Panc1 (cell line): ENCODE results near the gene ABTB2.

ENCODE experiments used
- CTCF ChIP-seq: fragments of 450-650 bp; IDR thresholded peaks from 2 replicates; pipeline ENCODE4 v1.5.1; 2017; ENCODE audit warnings: mild to moderate bottlenecking
- POLR2AphosphoS5 ChIP-seq: IDR thresholded peaks from 2 replicates; pipeline ENCODE4 v1.6.1; 2012; ENCODE audit warnings: mild to moderate bottlenecking, low read depth, low read length, moderate library complexity
- REST ChIP-seq, 2 experiments: IDR thresholded peaks; 2 replicates each; pipeline ENCODE4 v1.6.1; 2011 to 2012; ENCODE audit warnings: low read depth in 2 of 2, control low read depth in 1 of 2, low read length in 1 of 2, mild to moderate bottlenecking in 1 of 2, moderate library complexity in 1 of 2; ENCODE audit not compliant: insufficient read depth in 1 of 2
- SIN3A ChIP-seq: IDR thresholded peaks from 2 replicates; pipeline ENCODE4 v1.6.1; 2012; ENCODE audit warnings: low read depth, mild to moderate bottlenecking, low read length, moderate library complexity, borderline replicate concordance; ENCODE audit not compliant: insufficient read depth

- TF ChIP-seq CTCF: no peak
- no peak for TF ChIP-seq SIN3A
- TF ChIP-seq REST (IDR thresholded peaks at IDR 0.05; ENCODE audit: insufficient read depth in 1 of 2, low read depth in 2 of 2, low read length in 1 of 2): no peak
- no peak for TF ChIP-seq POLR2AphosphoS5
Observed at GRCh38 chr11:34114014-34114413, 243.8 kb downstream of the ABTB2 start.
